ENCODE data around the gene SHISA5. TPM values are rescaled to one million over a fixed set of nuclear protein-coding genes. Genes with fewer than 3 reads are reported as not detected.
A peak's percentile ranks its signal among the peaks of the same experiment; 100 is the strongest.

The SHISA5 gene
- total and polyA plus RNA-seq, 2 of the 8 experiments (the other 6 are each of a cell fraction or from before 2014, with no cell fraction given) = 196 to 315 TPM

DNA sequence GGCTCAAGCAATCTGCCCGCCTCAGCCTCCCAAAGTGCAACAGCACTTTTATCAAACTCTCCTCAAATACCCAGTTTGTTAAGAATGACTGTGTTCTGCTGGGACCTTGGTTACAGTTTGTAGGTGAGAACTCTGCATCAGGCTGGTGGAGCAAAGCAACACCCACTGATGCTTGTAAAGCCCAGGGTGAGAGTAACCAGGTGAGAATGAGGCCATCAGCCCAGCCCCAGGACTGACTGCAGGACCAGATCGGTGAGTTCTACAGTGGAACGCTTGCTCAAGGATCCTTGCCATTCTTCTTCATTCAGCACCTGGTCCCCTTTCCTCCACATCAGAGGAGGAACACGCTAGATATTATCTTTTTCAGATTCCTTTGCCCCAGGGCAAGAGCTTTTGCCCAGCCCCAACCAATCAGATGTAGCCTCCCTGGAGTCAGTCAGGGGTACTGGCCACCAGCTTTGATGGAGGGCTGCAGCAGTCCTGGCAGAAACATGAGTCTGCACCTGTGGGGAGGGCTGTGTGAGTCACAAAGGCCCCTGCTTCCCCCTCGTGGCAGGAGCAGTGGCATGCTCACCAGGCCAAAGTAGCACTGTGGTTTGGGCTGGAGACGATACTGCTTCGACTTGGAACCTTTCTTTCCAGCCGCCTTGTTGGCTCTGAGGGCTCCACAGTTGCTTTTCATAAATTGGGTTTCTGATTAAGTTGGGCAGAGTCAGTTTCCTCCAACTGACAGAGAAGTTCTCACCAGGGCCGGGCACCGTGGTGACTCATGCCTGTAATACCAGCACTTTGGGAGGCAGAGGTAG is 3.5 kb upstream of the SHISA5 start:
- Histone ChIP-seq H2BK120ac (replicated peaks; ENCODE audit: low read depth, low read length) (no peak overlapping the region), H3K36me3 (ENCODE audit: control insufficient read depth in 2 of 4, insufficient read depth in 4 of 4, low read length in 3 of 4) (no peaks in the 10 kb centered on the region), H3K27me3 (replicated peaks in 1 of 4; ENCODE audit: control insufficient read depth in 3 of 4, extremely low read depth in 1 of 4, insufficient read depth in 3 of 4, low read length in 3 of 4) (peaks cover 0 to 3% (median 0%) of the 10 kb centered on the region in 4 experiments; a peak in 2 of 7 replicates), H3K9ac (replicated peaks in 1 of 4; ENCODE audit: extremely low read depth in 1 of 4, low read depth in 3 of 4, low read length in 3 of 4) (no peak overlapping the region), H3K4ac (replicated peaks; ENCODE audit: insufficient read length, low read depth, low read length) (no peak overlapping the region), H3K4me1 (replicated peaks in 1 of 4; ENCODE audit: control insufficient read depth in 3 of 4, insufficient read depth in 4 of 4, low read length in 3 of 4) (peaks cover 4 to 14% (median 12%) of the 10 kb centered on the region in 4 experiments), H3K23me2 (ENCODE audit: low read depth, low read length) (peaks cover 11% of the 10 kb centered on the region; the same call in 1 of the 2 replicates), H4K5ac (ENCODE audit: insufficient read length, low read depth, low read length) (no peak overlapping the region), H3K14ac (ENCODE audit: insufficient read length) (no peak overlapping the region), H3K4me3 (ENCODE audit: extremely low read depth in 1 of 4, insufficient read depth in 2 of 4, low read depth in 3 of 4, low read length in 4 of 4) (no peak overlapping the region), H3K9me3 (ENCODE audit: insufficient read depth in 2 of 2, low read depth in 1 of 2, low read length in 1 of 2) (no peaks in the 10 kb centered on the region), H3K18ac (ENCODE audit: extremely low read depth, low read length) (peak overlapping the region; percentile 4; the same call in 1 of the 2 replicates), H2AK5ac (ENCODE audit: low read depth, low read length) (no peak overlapping the region), H2AFZ (ENCODE audit: low read length) (peak overlapping the region; percentile 82), H4K8ac (ENCODE audit: extremely low read depth, insufficient read depth, low read length) (no peak overlapping the region), H2BK12ac (ENCODE audit: low read depth, low read length) (0 out of 2 replicates have a peak overlapping the region, but pooled peaks have one; percentile 40), H3K27ac (ENCODE audit: low read depth, low read length) (0 out of 2 replicates have a peak overlapping the region, but pooled peaks have one; percentile 2), H3K23ac (ENCODE audit: insufficient read length) (no peak overlapping the region), H3K79me2 (ENCODE audit: control insufficient read depth in 1 of 2, insufficient read depth in 2 of 2, low read length in 2 of 2) (no peaks in the 10 kb centered on the region), H3K4me2 (ENCODE audit: insufficient read depth in 1 of 2, low read depth in 2 of 2, low read length in 2 of 2) (no peak overlapping the region), H2BK20ac (ENCODE audit: low read length) (0 out of 2 replicates have a peak overlapping the region, but pooled peaks have one; percentile 66), H2BK15ac (ENCODE audit: low read length) (no peak overlapping the region; the same call in 1 of the 2 replicates), H4K20me1 (replicated peaks in 1 of 2; ENCODE audit: control insufficient read depth in 1 of 2, insufficient read depth in 2 of 2, low read length in 2 of 2) (no peaks in the 10 kb centered on the region), H2BK5ac (ENCODE audit: low read depth, low read length) (peak overlapping the region; percentile 81; the same call in 1 of the 2 replicates), H3K56ac (replicated peaks; ENCODE audit: insufficient read length, low read depth, low read length) (no peak overlapping the region), H3K79me1 (ENCODE audit: low read depth, low read length) (no peaks in the 10 kb centered on the region; the same call in 1 of the 2 replicates), H4K91ac (replicated peaks; ENCODE audit: insufficient read length, low read length) (peak overlapping the region; percentile 12)
- ChIA-PET POLR2A (ENCODE audit: partially characterized antibody) (interaction anchor here (0.8 to 3.3 kb wide), 9 partner anchors 18 to 108 kb away, joined by 3 to 42 read pairs (median 5); partner anchors contain the start of gene ATRIP), CTCF (ENCODE audit: partially characterized antibody) (interaction anchor here (0.6 to 11.2 kb wide), 17 partner anchors 8 to 313 kb away, joined by 3 to 251 read pairs (median 4); partner anchors contain the start of genes CCDC51 and TMA7)
- DNase-seq (ENCODE audit: low read depth in 1 of 2, low spot score in 2 of 2) (peak; percentile 75 to 80), FAIRE-seq (peak; percentile 94)
- 64% methylated on average over 10 of the region's 10 CpGs; no CpG with 5 or more reads in 1 of the 2 experiments for WGBS, 2 experiments (ENCODE audit: extremely low coverage in 1 of 2, insufficient coverage in 1 of 2, insufficient read length in 1 of 2, insufficient replicate concordance in 2 of 2, low coverage in 1 of 2, low lambda C conversion rate in 2 of 2, missing lambda C conversion rate in 1 of 2)
- TF ChIP-seq, protein P1, sequence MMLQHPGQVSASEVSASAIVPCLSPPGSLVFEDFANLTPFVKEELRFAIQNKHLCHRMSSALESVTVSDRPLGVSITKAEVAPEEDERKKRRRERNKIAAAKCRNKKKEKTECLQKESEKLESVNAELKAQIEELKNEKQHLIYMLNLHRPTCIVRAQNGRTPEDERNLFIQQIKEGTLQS (IDR thresholded peaks at IDR 0.05; ENCODE audit: insufficient read depth, low read depth, low read length) = 0 out of 2 replicates have a peak, but pooled peaks have one; percentile 8
- TF ChIP-seq NANOG (IDR thresholded peaks at IDR 0.05; ENCODE audit: insufficient read depth, low read depth, low read length, poor library complexity, severe bottlenecking) (no peak), SRF (IDR thresholded peaks at IDR 0.05; ENCODE audit: low read depth, low read length) (no peak), SIN3A (conservative IDR thresholded peaks at IDR 0.05 in 1 of 2, IDR thresholded peaks at IDR 0.05 in 1 of 2; ENCODE audit: low read depth in 1 of 2, low read length in 2 of 2) (peak in 1 of 2 experiments; percentile 42; a peak in 1 of 4 replicates), MAX (IDR thresholded peaks at IDR 0.05) (peak; percentile 86), CTBP2 (IDR thresholded peaks at IDR 0.05; ENCODE audit: borderline replicate concordance, insufficient read depth, insufficient read length, low read length) (no peak), JUND (IDR thresholded peaks at IDR 0.05; ENCODE audit: low read length) (peak; percentile 76), SIX5 (IDR thresholded peaks at IDR 0.05; ENCODE audit: low read depth, low read length) (no peak), CEBPB (IDR thresholded peaks at IDR 0.05; ENCODE audit: low read depth, low read length) (no peak)

All from H1 (cell line).